Measurements from ENCODE around the gene TRPM8.
A peak's percentile ranks its signal among the peaks of the same experiment; 100 is the strongest.
"Not testable (repeated sequence)": the region's sequence is repeated elsewhere in the genome, so short reads cannot be mapped to it uniquely, and the experiment has no call there.

TRPM8 gene

GRCh38 chr2:233938676-233939370 is 21.6 kb downstream of the TRPM8 start:
- no peak for DNase-seq

- no peak for DNase-seq
Measured at GRCh38 chr2:233940376-233941276, 23.5 kb downstream of the TRPM8 start.

GRCh38 chr2:233942731-233943130 is 25.6 kb downstream of the TRPM8 start:
- no peak for DNase-seq

- DNase-seq = no peak
Measured at GRCh38 chr2:233944269-233944668, 27.1 kb downstream of the TRPM8 start.

GRCh38 chr2:233944722-233945121 is 27.5 kb downstream of the TRPM8 start:
- DNase-seq = no peak

DNA sequence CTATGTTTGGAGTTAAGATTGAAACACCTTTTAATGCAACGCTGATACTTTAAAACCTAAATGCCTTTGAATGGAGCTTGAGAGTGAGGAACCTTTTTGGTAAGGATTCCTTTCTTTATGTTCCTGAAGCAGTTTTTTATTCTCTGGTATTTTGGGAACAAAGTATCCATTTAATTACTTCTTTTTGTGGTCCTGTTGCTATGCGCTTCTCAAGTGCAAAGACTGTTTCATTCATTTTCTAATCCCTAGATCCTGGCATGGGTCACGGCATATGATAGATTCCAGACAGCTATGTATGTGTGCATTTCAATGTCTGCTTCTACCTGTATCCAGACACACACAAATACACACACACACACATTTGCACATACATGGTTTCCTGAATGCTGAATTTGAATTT is 28.0 kb downstream of the TRPM8 start:
- DNase-seq = no peak

GRCh38 chr2:233950078-233950825 is 33.1 kb downstream of the TRPM8 start:
- no peak for DNase-seq

DNA sequence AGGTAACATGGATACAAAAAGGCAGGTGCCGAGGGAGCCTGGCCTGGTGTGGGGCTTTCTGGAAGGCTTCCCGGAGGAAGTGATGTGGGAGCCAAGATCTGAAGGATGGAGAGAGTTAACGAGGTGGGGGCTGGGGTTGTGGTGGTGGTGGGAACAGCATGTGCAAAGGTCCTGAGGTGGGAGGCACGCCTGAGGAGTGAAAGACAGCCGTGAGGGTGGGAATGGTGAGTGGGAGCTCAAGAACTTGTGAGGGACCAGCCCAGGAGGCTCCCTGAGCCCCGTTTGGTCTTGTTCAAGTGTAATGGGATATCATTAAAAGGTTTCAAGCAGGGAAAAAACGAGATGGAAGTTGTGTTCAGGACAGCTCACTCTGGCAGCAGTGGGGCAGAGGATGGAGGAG is 35.2 kb downstream of the TRPM8 start:
- DNase-seq = no peak

- no peak for DNase-seq
Measured at GRCh38 chr2:233953087-233953801, 36.1 kb downstream of the TRPM8 start.

GRCh38 chr2:233960203-233960602 is 43.0 kb downstream of the TRPM8 start:
- DNase-seq = no peak

DNA sequence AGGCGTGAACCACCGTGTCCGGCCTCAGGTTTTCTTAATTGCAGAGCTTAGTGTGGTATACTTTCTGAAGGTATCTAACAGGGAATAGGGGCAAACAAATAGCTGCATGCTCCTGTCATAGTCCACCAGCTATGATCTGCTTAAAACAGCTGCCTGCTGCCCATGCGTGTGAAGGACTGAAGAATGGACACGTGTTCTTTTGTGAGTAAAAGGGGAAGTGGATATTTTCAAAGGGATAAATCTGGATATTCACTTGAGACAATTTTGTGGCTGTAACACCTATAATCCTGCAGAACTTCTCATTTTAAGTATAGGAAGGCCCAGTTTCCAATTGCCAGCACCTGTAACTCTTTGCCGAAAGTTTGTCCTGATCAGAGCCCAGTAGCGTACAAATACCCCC is 44.7 kb downstream of the TRPM8 start:
- peak; percentile 2 for DNase-seq

GRCh38 chr2:233964581-233964980 is 47.4 kb downstream of the TRPM8 start:
- no peak for DNase-seq

- DNase-seq = no peak
Measured at GRCh38 chr2:233965032-233965603, 47.9 kb downstream of the TRPM8 start.

DNA sequence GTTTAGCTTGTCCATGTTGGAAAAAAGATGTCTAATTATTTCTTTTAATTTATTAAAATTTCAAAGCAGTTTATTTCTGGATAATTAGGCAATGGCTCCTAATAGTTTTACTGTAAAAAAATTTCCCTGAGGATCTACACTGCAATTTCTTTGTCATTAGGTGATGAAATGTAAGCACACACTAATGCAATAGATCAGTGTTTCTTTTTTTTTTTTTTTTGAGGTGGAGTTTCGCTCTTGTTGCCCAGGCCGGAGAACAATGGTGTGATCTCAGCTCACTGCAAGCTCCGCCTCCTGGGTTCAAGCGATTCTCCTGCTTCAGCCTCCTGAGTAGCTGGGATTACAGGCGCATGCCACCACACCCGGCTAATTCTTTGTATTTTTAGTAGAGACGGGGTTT is 48.5 kb downstream of the TRPM8 start:
- DNase-seq = not testable (repeated sequence)

GRCh38 chr2:233966388-233966787 is 49.2 kb downstream of the TRPM8 start:
- DNase-seq = no peak

GRCh38 chr2:233967164-233967563 is 50.0 kb downstream of the TRPM8 start:
- no peak for DNase-seq

DNA sequence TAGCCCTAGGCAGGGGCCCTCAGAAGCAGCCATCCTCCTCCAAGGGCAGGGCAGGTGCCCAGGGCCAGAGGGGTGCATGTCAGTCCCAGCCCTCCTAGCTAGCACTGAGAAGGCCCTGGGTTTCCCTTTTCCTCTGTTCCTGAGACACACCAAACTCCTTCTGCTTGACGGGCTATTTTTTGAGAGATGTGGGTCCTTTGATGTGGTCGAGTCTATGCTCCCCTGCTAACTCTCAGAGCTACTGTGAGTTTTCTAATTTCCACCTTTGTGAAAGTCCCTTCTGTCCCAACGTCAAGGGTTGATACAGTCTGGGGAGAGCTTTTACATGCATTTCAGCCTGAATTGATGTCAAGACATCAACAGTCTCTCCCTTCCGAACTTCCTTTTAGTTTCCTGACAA is 51.4 kb downstream of the TRPM8 start:
- no peak for DNase-seq

DNA sequence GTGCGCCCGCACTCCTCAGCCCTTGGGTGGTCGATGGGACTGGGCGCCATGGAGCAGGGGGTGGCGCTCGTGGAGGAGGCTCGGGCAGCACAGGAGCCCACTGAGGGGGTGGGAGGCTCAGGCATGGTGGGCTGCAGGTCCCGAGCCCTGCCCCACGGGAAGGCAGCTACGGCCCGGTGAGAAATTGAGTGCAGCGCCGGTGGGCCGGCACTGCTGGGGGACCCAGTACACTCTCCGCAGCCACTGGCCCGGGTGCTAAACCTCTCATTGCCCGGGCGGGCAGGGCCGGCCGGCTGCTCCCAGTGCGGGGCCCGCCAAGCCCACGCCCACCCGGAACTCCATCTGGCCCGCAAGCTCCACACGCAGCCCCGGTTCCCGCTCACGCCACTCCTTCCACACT is 55.3 kb downstream of the TRPM8 start:
- DNase-seq = not testable (repeated sequence)

DNA sequence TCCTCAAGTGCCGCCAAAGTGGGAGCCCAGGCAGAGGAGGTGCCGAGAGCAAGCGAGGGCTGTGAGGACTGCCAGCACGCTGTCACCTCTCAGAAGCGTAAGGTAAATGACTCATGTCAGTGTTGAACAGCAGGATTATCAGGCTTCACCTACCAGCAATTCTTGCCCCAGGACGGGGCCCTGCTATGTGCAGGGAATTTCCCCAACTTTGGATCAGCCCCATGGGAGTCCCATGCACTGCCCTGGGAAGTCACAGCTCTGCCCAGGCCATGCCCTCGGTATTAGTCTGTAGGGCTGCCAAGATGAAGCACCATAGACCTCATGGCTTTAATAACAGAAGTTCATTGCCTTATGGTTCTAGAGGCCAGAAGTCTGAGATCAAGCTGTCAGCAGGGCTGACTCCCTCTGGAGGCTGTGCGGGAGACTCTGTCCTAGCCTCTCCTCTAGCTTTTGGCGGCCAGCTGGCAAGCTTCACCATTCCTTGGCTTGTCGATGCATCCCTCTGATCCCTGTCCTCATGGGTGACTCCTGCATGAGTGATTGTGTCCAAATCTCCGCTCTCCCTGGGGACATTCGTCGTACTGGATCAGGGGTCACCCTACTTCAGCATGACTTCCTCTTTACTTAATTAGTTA is 55.9 kb downstream of the TRPM8 start:
- DNase-seq = no peak

- DNase-seq = no peak
Measured at GRCh38 chr2:233973786-233974185, 56.6 kb downstream of the TRPM8 start.

DNA sequence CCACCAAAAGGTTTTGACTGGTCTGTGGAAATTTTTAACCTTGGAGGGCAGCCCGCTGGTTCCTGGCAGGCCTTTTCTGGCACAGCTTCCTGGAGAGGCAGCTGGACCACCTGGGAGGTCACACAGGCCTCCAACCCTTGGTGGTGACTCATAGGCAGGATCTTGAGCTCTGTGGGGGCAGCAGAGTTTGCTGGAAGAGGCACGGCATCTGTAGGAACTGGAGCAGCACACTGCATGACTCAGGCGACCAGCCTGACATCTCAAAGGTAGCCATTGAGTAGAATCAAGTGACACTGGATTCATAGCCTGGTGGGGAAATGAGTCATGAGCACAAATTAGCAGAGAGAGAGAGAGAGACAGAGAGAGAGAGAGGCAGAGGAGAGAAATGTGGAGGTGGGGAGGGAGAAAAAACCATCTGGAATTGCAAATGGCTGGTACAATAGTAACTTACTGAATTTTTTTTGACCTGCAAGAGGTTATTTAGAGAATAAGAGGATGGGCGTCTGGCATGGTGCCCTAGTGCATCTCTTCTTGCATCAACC is 57.4 kb downstream of the TRPM8 start:
- DNase-seq = no peak

- no peak for DNase-seq
Measured at GRCh38 chr2:233976087-233976486, 58.9 kb downstream of the TRPM8 start.

Measured in OCI-M1 (cell line).